ENCODE data around the gene ME1.
"Not testable (repeated sequence)": the region's sequence is repeated elsewhere in the genome, so short reads cannot be mapped to it uniquely, and the experiment has no call there.

The ME1 gene

DNA sequence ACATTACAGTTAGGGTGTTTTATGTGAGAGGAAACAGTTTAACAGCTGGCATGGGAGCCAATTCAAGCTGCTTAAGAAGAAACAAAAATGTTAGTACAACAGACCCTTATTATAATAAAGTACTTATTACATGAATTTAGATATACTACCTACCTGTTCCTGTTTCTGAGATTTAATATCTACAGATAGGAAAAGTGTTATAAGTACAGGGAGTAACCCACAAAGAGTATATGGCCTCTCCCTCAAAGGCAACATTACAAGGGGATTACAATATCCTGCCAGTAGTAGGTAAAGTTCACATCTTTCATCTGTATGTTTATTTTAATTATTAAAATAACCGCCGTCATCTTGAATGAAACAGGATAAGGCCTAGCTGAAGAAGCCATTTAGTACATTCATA is 1.8 kb upstream of the ME1 start:
- DNase-seq (ENCODE audit: low read depth in 2 of 2, low spot score in 1 of 2): no peak

DNA sequence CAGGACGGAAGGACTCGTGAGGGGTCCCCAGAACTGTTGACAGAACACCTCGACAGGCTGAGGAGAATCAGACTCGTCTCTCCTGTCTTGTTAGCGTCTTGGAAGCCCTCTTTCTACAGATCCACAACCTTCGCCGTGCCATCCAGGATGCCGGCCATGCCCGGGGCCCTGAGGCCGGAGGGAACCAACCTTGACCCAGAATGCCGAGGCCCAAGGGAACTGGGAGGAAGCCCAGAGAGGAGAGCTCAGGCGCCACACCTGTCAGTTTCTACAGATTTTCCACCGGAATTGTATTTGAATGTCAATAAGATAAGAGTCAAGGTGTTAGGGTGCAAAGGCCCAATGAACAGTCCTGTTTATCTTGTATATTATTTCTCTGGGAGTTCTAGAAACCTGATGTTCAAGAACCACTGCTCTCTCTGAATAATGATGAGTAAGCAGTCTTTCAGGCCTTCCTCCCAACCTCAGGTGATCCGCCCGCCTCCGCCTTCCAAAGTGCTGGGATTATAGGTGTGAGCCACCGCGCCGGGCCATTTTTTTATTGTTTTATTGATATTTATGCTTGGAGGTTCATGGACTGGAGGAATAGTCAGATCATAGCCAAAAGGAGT is 799 bp upstream of the ME1 start:
- DNase-seq (ENCODE audit: low read depth in 2 of 2, low spot score in 1 of 2): no peak

DNA sequence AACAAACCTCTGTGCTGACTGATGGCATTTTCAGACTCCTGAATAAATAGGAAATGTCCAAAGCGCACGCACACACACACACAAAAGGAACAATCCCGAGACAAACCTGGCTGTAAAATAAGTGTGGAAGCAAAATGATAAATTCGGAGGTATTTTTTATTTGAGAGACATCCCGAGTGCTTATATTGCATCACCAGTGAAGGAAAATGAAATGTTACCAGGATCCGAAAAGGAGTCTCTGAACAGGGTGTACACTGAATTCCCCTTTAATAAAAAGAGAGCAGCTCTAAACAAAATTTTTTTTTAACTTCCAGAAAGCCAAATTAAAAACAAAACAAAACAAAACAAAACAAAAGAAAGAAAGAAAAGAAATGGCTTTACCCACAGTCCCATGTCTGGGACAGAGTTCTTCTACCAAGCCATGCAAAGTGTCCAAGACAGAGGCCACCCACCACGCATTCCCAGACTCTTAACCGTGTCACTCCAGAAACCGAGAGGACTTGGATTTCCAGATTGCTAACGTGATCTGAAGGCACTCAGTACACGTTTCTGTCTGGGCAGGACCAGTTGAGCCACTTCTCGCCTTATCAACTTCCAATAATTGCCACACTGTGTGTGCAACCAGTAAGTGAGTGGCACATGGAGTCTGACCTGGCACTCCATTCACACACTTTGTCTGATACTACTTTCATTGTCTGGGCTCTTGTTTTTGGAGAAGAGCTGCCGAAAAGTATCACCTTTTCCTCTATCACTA is 817 bp downstream of the ME1 start:
- DNase-seq (ENCODE audit: low read depth in 2 of 2, low spot score in 1 of 2): no peak

DNA sequence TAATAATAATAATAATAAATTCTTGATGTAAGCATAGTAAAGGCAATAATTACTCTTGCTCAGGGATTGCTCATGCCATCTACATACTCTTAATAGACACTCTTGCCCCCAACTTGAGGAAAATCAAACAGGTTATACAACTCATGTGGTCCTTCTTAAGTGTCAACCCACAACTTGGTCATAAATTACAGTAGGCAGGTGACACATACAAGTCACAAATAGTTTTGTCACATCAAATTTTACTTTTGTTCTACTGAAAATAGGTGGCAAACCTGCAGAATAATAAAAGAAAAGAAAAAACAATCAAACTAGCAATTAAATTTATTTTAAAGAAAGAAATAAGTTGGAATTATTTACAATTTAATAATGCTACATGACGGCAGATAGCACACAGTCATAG is 1.6 kb downstream of the ME1 start:
- DNase-seq (ENCODE audit: low read depth in 2 of 2, low spot score in 1 of 2): no peak

DNA sequence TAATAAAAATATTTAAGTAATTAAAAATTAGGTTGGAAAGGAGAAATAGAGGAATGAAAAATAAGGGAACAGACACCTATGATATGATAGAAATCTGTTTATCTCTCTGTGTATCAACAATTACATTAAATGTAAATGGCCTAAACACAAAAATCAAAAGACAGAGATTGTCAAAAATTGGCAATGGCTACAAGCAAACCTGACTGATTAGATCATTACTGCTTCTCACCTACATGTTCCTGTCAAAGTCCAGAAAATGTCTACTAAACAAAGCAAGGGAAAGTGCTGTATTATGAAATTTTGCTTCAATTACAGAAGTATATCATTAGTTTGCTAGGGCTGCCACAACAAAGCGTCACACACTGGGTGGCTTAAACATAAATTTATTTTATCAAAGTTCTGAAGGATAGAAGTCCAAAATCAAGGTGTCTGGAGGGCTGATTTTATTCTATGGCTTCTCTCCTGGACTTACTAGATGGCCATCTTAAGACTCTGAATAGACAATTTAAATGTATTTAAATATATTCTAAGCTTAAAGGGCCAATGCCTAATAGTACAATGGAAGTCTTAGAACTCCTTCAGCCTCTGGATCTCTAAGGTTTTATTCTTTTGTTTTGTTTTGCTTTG is 6.3 kb downstream of the ME1 start:
- no peak for DNase-seq (ENCODE audit: low read depth in 2 of 2, low spot score in 1 of 2)

DNA sequence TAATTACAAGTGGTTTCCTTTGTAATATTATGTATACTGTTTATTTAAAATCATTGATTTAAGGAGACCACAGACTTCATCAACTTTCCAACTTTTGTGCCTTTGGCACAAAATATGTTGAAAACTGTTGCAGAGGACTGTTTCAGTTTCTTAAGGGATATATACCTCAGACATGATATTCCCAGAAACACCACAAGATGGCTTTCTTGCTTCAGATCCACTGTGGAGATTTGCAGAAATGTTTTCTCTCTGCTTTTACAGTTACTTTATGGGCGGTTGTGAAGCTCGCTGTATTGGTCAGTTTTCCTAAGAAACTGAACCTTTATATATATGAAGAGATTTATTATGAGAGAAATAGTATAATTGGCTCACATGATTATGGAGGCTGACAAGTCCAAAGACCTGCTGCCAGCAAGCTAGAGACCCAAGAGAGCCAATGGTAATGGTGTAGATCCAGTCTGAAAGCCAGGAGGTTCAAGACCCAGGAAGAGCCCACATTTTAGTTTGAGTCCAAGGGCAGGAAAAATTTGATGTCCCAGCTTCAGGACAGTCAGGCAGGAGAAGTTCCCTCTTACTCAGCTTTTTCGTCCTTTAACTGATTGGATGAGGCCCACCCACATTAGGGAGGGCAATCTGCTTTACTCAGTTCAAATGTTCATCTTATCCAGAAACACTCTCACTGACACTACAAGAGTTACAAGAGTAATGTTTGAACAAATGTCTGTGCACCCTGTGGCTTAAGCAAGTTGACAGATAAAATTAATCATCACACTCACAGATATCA is 12.8 kb downstream of the ME1 start:
- DNase-seq (ENCODE audit: low read depth in 2 of 2, low spot score in 1 of 2): no peak

DNA sequence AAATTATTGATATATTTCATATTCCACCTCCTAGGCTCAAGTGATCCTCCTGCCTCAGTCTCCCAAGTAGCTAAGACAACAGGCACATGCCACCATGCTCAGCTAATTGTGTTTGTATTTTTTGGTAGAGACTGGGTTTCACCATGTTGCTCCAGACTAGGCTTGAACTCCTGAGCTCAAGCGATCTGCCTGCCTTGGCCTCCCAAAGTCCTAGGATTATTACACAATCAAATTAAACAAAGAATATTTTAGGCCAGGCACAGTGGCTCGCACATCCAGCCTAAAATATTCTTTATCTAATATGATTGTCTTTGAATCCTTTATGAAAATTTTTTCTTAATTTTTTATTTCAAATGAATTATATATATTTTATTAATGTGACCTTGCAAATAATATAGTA is 17.8 kb downstream of the ME1 start:
- DNase-seq (ENCODE audit: low read depth in 2 of 2, low spot score in 1 of 2): no peak

DNA sequence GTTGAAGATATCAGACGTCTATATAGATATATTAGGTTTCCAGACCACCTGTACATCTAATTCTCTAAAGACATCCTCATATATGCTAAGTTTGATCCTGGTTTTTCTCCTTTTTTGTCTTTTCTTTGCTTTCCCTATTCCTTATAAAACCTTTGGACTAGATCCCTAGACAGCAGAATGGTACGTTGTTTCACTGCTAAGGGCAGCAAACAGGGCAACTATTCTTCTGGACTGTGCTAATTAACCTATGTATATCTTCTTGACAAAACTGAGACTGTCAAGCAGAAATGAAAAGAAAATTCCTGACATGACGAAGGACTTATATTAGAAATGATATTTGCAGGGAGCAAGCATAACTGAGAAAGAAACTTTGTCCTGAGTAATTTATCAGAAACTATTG is 19.1 kb downstream of the ME1 start:
- DNase-seq (ENCODE audit: low read depth in 2 of 2, low spot score in 1 of 2): no peak

DNA sequence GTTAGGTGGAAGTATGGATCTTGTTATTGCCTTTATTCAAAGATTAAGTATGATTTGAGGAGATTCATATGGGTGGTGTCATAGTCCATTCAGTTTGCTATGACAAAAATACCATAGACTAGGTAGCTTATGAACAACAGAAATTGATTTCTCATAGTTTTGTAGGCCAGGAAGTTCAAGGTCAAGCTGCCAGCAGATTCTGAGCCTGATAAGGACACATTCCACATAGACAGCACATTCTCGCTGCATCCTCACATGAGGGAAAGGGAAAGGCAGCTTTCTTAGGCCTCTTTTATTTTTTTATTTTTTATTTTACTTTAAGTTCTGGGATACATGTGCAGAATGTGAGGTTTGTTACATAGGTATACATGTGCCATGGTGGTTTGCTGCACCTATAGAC is 27.7 kb downstream of the ME1 start:
- no peak for DNase-seq (ENCODE audit: low read depth in 2 of 2, low spot score in 1 of 2)

DNA sequence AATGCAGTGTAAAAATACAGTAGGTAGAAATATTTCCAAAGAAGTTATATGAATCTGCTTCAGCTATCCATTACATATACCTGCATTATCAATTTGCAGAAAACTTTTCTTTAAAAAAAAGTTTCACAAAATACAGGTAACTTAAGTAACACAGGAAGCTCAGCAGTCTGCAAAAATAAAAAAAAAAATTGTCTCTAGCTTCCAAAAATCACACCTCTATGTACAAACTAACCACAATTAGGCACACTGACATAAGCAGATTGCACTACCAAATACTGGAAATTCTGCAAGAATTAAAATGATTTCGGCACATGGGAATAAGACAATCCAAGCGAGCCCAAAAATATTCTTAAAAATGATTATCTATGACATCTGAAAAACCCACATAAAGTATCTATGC is 41.2 kb downstream of the ME1 start:
- no peak for DNase-seq (ENCODE audit: low read depth in 2 of 2, low spot score in 1 of 2)

DNA sequence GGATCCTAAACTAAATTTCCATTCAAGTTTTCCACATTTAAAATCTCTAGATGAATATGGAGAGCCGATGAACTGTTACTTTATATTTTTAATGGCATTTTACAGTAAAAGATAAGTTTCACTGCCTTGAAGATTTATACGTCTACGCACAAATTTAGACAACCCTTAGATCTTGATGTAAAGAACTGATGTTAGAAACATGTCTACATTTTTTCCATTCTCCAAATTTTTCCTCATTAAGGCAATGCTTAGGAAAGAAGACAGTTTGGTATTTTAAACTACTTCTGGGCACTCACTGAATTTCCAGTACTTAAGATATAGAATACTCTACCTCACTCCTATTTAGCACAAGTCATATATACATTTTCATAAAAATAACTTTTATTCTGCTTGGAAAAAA is 45.4 kb downstream of the ME1 start:
- DNase-seq (ENCODE audit: low read depth in 2 of 2, low spot score in 1 of 2): no peak

DNA sequence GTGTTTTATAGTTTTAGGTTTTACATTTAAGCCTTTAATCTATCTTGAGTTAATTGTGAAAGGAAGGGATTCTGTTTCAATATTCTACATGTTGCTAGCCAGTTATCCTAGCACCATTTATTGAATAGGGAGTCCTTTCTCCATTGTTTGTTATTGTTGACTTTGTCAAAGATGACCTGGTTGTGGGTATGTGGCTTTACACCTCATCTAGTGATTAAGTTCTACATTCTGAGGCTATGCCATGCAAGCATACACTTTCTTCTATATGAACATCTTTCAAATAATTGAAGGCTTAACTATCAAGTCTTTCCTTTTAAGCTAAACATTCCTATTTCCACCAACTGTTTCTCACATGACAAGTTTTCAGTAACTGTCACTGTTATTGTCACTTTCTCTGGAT is 46.1 kb downstream of the ME1 start:
- DNase-seq (ENCODE audit: low read depth in 2 of 2, low spot score in 1 of 2): no peak

DNA sequence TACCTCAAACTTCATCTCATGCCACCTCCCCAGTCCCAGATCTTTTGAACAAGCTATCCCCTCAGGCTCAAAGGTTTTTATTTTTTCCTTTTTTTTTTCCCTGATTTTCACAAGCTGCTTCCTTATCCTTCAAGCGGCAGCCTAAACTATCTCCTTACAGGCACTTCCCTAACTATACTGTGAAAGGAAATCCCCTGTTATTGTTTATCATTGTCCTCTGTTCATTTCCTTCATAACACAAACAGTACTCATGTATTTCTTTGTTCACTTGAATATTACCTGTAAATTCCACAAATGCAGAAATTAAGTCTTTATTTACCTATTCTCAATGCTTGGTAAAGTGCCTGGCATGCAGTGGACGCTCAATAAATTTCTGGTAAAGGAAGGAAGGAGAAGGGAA is 48.9 kb downstream of the ME1 start:
- no peak for DNase-seq (ENCODE audit: low read depth in 2 of 2, low spot score in 1 of 2)

DNA sequence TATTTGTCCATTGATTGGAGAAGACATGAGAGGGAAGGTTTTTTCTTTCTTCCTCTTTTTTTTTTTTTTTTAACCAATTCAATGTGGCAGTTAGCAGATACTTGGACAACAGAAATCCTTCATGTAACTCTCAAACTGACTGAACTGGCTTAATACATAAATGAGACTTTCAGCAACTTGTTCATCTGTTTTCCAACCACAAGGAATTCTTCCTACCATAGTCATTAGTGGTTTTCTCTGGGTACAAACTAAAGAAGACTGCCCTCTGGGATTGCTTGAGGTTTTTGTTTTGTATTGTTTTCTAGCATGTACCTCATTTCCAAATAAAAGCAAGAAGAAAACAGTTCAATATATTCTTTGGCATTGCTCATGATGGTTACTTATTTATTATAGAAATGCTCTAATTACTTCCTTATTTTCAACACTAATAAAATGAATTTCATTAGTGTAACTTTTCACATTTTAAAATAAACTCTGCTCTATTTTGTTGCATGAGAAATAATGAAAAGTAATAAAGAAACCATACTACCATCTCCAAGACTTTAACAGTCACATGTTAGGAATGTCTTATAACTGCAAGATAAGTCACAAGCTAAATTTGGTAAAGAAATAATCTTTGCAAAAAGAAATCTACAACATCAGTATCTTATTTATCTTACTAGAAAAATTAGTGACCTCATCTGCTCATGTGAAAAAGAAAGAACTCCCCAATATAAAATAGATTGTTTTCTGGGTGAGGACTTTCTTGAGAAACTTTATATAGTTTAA is 52.0 kb downstream of the ME1 start:
- DNase-seq (ENCODE audit: low read depth in 2 of 2, low spot score in 1 of 2): no peak

DNA sequence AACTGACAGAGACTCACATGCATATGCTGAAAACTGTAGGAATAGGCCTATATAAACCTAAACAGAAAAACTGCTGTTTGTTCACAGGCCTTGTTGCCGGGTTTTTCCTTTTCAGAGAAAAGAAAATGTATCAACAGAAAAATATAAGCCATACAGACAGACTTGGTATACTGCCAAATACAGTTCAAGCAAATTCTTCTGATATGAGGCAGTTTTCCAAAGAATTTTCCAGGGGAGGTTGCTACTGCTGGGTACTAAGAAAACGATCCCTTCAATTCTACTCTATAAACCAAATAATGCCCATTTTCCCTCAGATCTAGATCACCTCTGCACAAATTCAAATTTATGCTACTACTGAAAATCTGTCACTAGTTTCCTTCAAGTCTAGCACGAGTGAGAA is 59.4 kb downstream of the ME1 start:
- no peak for DNase-seq (ENCODE audit: low read depth in 2 of 2, low spot score in 1 of 2)

DNA sequence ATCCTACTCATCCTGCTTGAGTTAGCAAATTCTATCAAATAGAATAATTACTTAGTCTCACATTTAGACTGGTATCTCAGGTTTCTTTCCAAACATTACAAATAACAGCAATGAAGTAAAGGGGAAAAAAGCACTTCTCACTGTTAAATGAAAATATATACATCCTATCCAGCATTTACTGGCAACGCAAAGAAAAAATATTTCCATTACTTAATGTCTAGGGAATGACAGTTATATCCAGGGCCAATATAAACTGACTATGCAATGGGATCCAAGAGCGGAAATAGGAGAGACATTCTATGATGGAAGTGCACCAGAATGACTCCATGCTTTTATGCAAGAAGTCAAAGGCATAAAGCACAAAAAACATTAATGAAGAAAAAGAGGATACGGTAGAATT is 60.3 kb downstream of the ME1 start:
- DNase-seq (ENCODE audit: low read depth in 2 of 2, low spot score in 1 of 2): no peak

DNA sequence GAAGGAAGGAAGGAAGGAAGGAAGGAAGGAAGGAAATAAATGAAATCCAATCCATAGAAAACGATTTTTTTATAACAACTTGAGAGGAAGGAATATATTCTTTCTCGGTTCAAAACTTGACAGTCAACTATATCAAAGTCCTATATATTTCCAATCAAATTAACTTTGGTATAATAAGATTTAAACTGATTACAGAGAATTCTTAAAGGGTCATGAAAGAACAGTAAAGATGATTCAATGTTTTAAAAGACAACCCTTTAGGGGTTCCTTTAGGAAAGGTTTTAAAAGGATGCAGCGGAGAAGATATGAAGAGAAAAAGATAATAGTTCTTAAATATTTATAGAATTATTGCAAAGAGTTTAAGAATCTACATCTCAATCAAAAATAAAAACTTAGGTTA is 61.2 kb downstream of the ME1 start:
- no peak for DNase-seq (ENCODE audit: low read depth in 2 of 2, low spot score in 1 of 2)

DNA sequence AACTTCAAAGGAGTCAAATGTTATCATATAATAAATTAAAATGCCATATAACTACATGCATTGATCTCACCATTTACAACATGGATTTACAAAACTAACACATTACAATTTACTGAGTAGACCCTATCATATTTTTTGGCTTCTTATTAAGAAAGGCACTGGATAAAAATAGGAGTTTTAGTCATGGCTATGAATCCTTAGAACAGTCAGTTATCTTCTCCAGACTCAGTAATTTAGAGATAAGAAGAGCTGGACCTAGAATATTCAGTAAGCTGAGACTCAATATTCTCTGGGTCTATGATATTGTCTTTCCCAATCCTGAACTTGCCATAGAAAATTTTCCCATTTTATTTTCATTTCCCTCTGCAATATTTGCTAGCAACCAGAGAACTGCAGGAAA is 62.3 kb downstream of the ME1 start:
- DNase-seq (ENCODE audit: low read depth in 2 of 2, low spot score in 1 of 2): no peak

DNA sequence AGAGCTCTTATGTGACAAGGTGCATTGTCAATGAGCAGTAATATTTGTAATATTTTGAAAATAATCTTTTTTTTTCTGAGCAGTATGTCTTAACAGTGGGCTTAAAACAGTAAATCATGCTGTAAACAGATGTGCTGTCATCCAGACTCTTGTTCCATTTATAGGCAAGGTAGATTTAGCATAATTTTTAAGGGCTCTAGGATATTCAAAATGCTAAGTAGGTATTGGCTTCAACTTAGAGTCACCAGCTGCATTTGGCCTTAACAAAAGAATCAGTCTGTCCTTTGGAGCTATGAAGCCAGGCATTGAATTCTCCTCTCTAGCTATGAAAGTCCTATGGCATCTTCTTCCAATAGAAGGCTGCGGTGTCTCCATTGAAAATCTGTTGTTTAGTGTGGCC is 63.7 kb downstream of the ME1 start:
- no peak for DNase-seq (ENCODE audit: low read depth in 2 of 2, low spot score in 1 of 2)

DNA sequence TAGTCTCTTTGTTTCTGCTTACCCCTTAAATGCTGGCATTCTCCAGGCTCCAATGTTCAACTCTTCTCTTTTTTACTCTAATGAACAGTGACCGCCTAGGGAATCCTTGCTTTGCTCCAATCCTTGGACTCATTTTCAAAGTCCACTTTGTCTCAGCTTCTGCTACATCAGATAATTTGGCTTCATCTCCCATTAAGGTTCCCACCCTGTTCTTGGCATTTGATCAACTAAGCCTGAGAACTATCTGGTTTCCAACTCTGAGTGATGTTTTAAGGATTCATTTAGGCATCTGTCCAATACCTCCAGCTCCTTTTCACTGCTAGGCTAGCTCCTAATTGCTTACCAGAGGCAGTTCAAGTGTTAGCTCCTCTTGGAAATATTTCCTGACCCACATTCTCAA is 64.9 kb downstream of the ME1 start:
- no peak for DNase-seq (ENCODE audit: low read depth in 2 of 2, low spot score in 1 of 2)

DNA sequence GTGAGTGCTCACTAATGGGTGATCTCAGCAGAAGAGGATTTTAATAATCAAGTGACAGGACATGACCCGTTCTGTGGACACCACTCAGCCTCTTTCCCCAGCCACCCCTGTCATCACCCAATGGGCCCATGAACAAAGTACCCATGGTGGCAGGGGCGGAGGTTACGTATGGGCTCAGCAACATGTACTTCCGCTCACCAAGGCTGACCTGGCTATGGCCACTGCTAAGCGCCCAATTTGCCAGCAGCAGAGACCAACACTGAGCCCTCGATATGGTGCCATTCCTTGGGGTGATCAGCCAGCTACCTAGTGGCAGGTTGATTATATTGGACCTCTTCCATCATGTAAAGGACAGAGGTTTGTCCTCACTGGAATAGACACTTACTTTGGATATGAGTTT is 68.5 kb downstream of the ME1 start:
- DNase-seq (ENCODE audit: low read depth in 2 of 2, low spot score in 1 of 2): not testable (repeated sequence)
